HEK293 (cell line): ENCODE data around the gene CHRD.

Source experiments
- FEZF1 ChIP-seq: fragments of 450-650 bp; formaldehyde crosslinking; IDR thresholded peaks from 2 replicates; pipeline ENCODE4 v1.5.1; 2016; ENCODE audit warnings: missing biosample characterization, missing genetic modification characterization
- GLI2 ChIP-seq: fragments of 450-650 bp; formaldehyde crosslinking; IDR thresholded peaks from 2 replicates; pipeline ENCODE4; 2017; ENCODE audit warnings: missing biosample characterization, missing genetic modification characterization, low read depth, borderline replicate concordance
- GLIS1 ChIP-seq: fragments of 450-650 bp; formaldehyde crosslinking; IDR thresholded peaks from 2 replicates; pipeline ENCODE4 v1.5.1; 2016; ENCODE audit warnings: missing biosample characterization, missing genetic modification characterization
- GLIS2 ChIP-seq: fragments of 450-650 bp; formaldehyde crosslinking; IDR thresholded peaks from 2 replicates; pipeline ENCODE4 v1.5.1; 2016; ENCODE audit warnings: missing biosample characterization, missing genetic modification characterization
- HOXC10 ChIP-seq: sonication (generic); formaldehyde crosslinking; IDR thresholded peaks from 2 replicates; pipeline ENCODE4 v1.8.1; 2023; ENCODE audit warnings: mild to moderate bottlenecking, missing genetic modification reagents
- IKZF3 ChIP-seq: fragments of 450-650 bp; IDR thresholded peaks from 2 replicates; pipeline ENCODE4 v1.5.0; 2018; ENCODE audit warnings: missing biosample characterization, mild to moderate bottlenecking, missing genetic modification characterization, moderate library complexity
- MZF1 ChIP-seq: fragments of 450-650 bp; formaldehyde crosslinking; IDR thresholded peaks from 2 replicates; pipeline ENCODE4 v1.5.1; 2017; ENCODE audit warnings: missing biosample characterization, missing genetic modification characterization, borderline replicate concordance
- PRDM10 ChIP-seq: fragments of 450-650 bp; formaldehyde crosslinking; IDR thresholded peaks from 2 replicates; pipeline ENCODE4 v1.5.1; 2016; ENCODE audit warnings: missing biosample characterization, missing genetic modification characterization
- SP7 ChIP-seq: fragments of 450-650 bp; formaldehyde crosslinking; IDR thresholded peaks from 2 replicates; pipeline ENCODE4 v1.5.1; 2016; ENCODE audit warnings: missing biosample characterization, missing genetic modification characterization
- ZBTB17 ChIP-seq: fragments of 450-650 bp; formaldehyde crosslinking; IDR thresholded peaks from 2 replicates; pipeline ENCODE4 v1.5.1; 2016; ENCODE audit warnings: missing biosample characterization, missing genetic modification characterization
- ZBTB21 ChIP-seq: fragments of 450-650 bp; formaldehyde crosslinking; IDR thresholded peaks from 2 replicates; pipeline ENCODE4 v1.5.1; 2017; ENCODE audit warnings: missing biosample characterization, missing genetic modification characterization
- ZBTB6 ChIP-seq: fragments of 450-650 bp; formaldehyde crosslinking; IDR thresholded peaks from 2 replicates; pipeline ENCODE4 v1.5.1; 2017; ENCODE audit warnings: missing biosample characterization, missing genetic modification characterization
- ZIC2 ChIP-seq: fragments of 450-650 bp; formaldehyde crosslinking; IDR thresholded peaks from 2 replicates; pipeline ENCODE4 v1.5.1; 2016; ENCODE audit warnings: missing biosample characterization, missing genetic modification characterization
- ZNF148 ChIP-seq: fragments of 450-650 bp; formaldehyde crosslinking; IDR thresholded peaks from 2 replicates; pipeline ENCODE4 v1.5.0; 2017; ENCODE audit warnings: missing biosample characterization, missing genetic modification characterization, borderline replicate concordance
- ZNF157 ChIP-seq: fragments of 450-650 bp; formaldehyde crosslinking; IDR thresholded peaks from 2 replicates; pipeline ENCODE4 v1.5.1; 2016; ENCODE audit warnings: missing biosample characterization, missing genetic modification characterization
- ZNF174 ChIP-seq: fragments of 450-650 bp; formaldehyde crosslinking; IDR thresholded peaks from 2 replicates; pipeline ENCODE4 v1.5.0; 2017; ENCODE audit warnings: missing biosample characterization, mild to moderate bottlenecking, missing genetic modification characterization
- ZNF221 ChIP-seq: fragments of 450-650 bp; formaldehyde crosslinking; IDR thresholded peaks from 2 replicates; pipeline ENCODE4 v1.5.1; 2017; ENCODE audit warnings: missing biosample characterization, missing genetic modification characterization, borderline replicate concordance
- ZNF239 ChIP-seq: fragments of 450-650 bp; formaldehyde crosslinking; IDR thresholded peaks from 2 replicates; pipeline ENCODE4 v1.5.1; 2016; ENCODE audit warnings: missing biosample characterization, missing genetic modification characterization
- ZNF266 ChIP-seq: fragments of 450-650 bp; formaldehyde crosslinking; IDR thresholded peaks from 2 replicates; pipeline ENCODE4 v1.5.1; 2016; ENCODE audit warnings: missing biosample characterization, missing genetic modification characterization, low read depth
- ZNF324 ChIP-seq: fragments of 450-650 bp; formaldehyde crosslinking; IDR thresholded peaks from 2 replicates; pipeline ENCODE4 v1.5.1; 2016; ENCODE audit warnings: missing biosample characterization, missing genetic modification characterization
- ZNF416 ChIP-seq: fragments of 450-650 bp; formaldehyde crosslinking; IDR thresholded peaks from 2 replicates; pipeline ENCODE4 v1.5.1; 2016; ENCODE audit warnings: missing biosample characterization, missing genetic modification characterization
- ZNF585B ChIP-seq: fragments of 450-650 bp; formaldehyde crosslinking; IDR thresholded peaks from 2 replicates; pipeline ENCODE4 v1.5.1; 2016; ENCODE audit warnings: missing biosample characterization, missing genetic modification characterization
- ZNF600 ChIP-seq: fragments of 450-650 bp; formaldehyde crosslinking; IDR thresholded peaks from 2 replicates; pipeline ENCODE4 v1.5.1; 2016; ENCODE audit warnings: missing biosample characterization, missing genetic modification characterization
- ZNF626 ChIP-seq: fragments of 450-650 bp; sonication (Bioruptor Pico); formaldehyde crosslinking; IDR thresholded peaks from 2 replicates; pipeline ENCODE4 v1.5.1; 2018; ENCODE audit warnings: missing biosample characterization, missing genetic modification characterization, inconsistent platforms
- ZNF629 ChIP-seq: fragments of 450-650 bp; formaldehyde crosslinking; IDR thresholded peaks from 2 replicates; pipeline ENCODE4 v1.5.1; 2017; ENCODE audit warnings: missing biosample characterization, missing genetic modification characterization
- ZNF639 ChIP-seq: fragments of 450-650 bp; formaldehyde crosslinking; IDR thresholded peaks from 2 replicates; pipeline ENCODE4 v1.5.1; 2016; ENCODE audit warnings: missing biosample characterization, missing genetic modification characterization
- ZNF654 ChIP-seq: fragments of 450-650 bp; formaldehyde crosslinking; IDR thresholded peaks from 2 replicates; pipeline ENCODE4 v1.5.1; 2016; ENCODE audit warnings: low read depth, missing biosample characterization, missing genetic modification characterization
- ZNF660 ChIP-seq: fragments of 450-650 bp; IDR thresholded peaks from 2 replicates; pipeline ENCODE4 v1.5.1; 2018; ENCODE audit warnings: missing biosample characterization, mild to moderate bottlenecking, missing genetic modification characterization
- ZNF701 ChIP-seq: fragments of 450-650 bp; formaldehyde crosslinking; IDR thresholded peaks from 2 replicates; pipeline ENCODE4 v1.5.1; 2016; ENCODE audit warnings: missing biosample characterization, missing genetic modification characterization
- ZNF776 ChIP-seq: fragments of 450-650 bp; formaldehyde crosslinking; IDR thresholded peaks from 2 replicates; pipeline ENCODE4 v1.5.0; 2017; ENCODE audit warnings: missing biosample characterization, missing genetic modification characterization, borderline replicate concordance
- ZNF830 ChIP-seq: fragments of 450-650 bp; IDR thresholded peaks from 2 replicates; pipeline ENCODE4 v1.5.0; 2018; ENCODE audit warnings: missing biosample characterization, missing genetic modification characterization, low read depth, mild to moderate bottlenecking, moderate library complexity
- ZSCAN30 ChIP-seq: fragments of 450-650 bp; IDR thresholded peaks from 2 replicates; pipeline ENCODE4 v1.5.1; 2018; ENCODE audit warnings: missing biosample characterization, mild to moderate bottlenecking, missing genetic modification characterization, moderate library complexity
- ZXDB ChIP-seq: fragments of 450-650 bp; formaldehyde crosslinking; IDR thresholded peaks from 2 replicates; pipeline ENCODE4 v1.5.1; 2016; ENCODE audit warnings: missing biosample characterization, missing genetic modification characterization

CHRD gene

GRCh38 chr3:184371570-184372018, 8.3 kb upstream of the CHRD start (continued):
- TF ChIP-seq PRDM10 (tag by site-specific recombination) (no peak), FEZF1 (peak; percentile 68), ZNF600 (tag by site-specific recombination) (0 out of 2 replicates have a peak, but pooled peaks have one; percentile 19), ZXDB (tag by site-specific recombination) (no peak), ZNF174 (tag by site-specific recombination) (no peak), MZF1 (tag by site-specific recombination) (no peak), ZNF416 (tag by site-specific recombination) (no peak), GLIS1 (tag by site-specific recombination) (peak; percentile 84), ZNF654 (peak; percentile 85), ZBTB17 (peak; percentile 25; the same call in 1 of the 2 replicates), ZNF148 (tag by site-specific recombination) (no peak), ZBTB21 (tag by site-specific recombination) (no peak), ZNF585B (tag by site-specific recombination) (no peak), ZNF639 (tag by site-specific recombination) (no peak), ZNF660 (tag by site-specific recombination) (peak; percentile 85), HOXC10 (no peak), ZNF701 (tag by site-specific recombination) (no peak), ZNF157 (tag by site-specific recombination) (no peak), ZNF239 (tag by site-specific recombination) (no peak), ZNF629 (tag by site-specific recombination) (peak; percentile 22; the same call in 1 of the 2 replicates), ZNF221 (tag by site-specific recombination) (no peak), IKZF3 (tag by site-specific recombination) (peak; percentile 77), ZNF626 (no peak), ZNF830 (no peak), ZNF324 (no peak), SP7 (tag by site-specific recombination) (peak; percentile 35), ZBTB6 (tag by site-specific recombination) (no peak), ZSCAN30 (tag by site-specific recombination) (peak; percentile 63; the same call in 1 of the 2 replicates), ZNF776 (tag by site-specific recombination) (no peak), ZNF266 (tag by site-specific recombination) (no peak), GLI2 (no peak), ZIC2 (tag by site-specific recombination) (peak; percentile 93), GLIS2 (tag by site-specific recombination) (no peak)
